GM23248 (cell line): Measurements from ENCODE around the gene GALNT17. TPM values are rescaled to one million over a fixed set of nuclear protein-coding genes. Genes with fewer than 3 reads are reported as not detected.

Experiments used
- DNase-seq: peaks from one replicate; pipeline ENCODE4 v3.0.0-alpha.2; 2015
- H2AFZ ChIP-seq: fragments of 200-600 bp; sonication (generic); 2 replicates; pipeline ENCODE4 v1.6.1; 2016; ENCODE audit warnings: antibody characterized with exemption
- H3F3A ChIP-seq: fragments of 200-600 bp; sonication (generic); 2 replicates; pipeline ENCODE4 v1.6.1; 2016; ENCODE audit warnings: mild to moderate bottlenecking, antibody characterized with exemption, mixed run types; ENCODE audit not compliant: insufficient read depth
- H3K27ac ChIP-seq: fragments of 200-600 bp; sonication (generic); 2 replicates; pipeline ENCODE4 v1.5.1; 2016; ENCODE audit warnings: mild to moderate bottlenecking
- H3K27me3 ChIP-seq: fragments of 200-600 bp; sonication (generic); replicated peaks from 2 replicates; pipeline ENCODE4 v1.6.1; 2016; ENCODE audit warnings: mild to moderate bottlenecking; ENCODE audit not compliant: insufficient read depth
- H3K36me3 ChIP-seq: fragments of 200-600 bp; sonication (generic); 2 replicates; pipeline ENCODE4 v1.6.1; 2016; ENCODE audit warnings: low read depth, mild to moderate bottlenecking
- H3K4me1 ChIP-seq: fragments of 200-600 bp; sonication (generic); 2 replicates; pipeline ENCODE4 v1.6.1; 2016; ENCODE audit warnings: mild to moderate bottlenecking; ENCODE audit not compliant: insufficient read depth
- H3K4me2 ChIP-seq: fragments of 200-600 bp; sonication (generic); one replicate; pipeline ENCODE4 v1.6.1; 2016; ENCODE audit warnings: mild to moderate bottlenecking; ENCODE audit not compliant: unreplicated experiment
- H3K4me3 ChIP-seq: fragments of 200-600 bp; sonication (generic); 2 replicates; pipeline ENCODE4 v1.5.1; 2016; ENCODE audit warnings: mild to moderate bottlenecking
- H3K79me2 ChIP-seq: fragments of 200-600 bp; sonication (generic); 2 replicates; pipeline ENCODE4 v1.6.1; 2016; ENCODE audit warnings: mild to moderate bottlenecking; ENCODE audit not compliant: insufficient read depth
- H3K9ac ChIP-seq: fragments of 200-600 bp; sonication (generic); 2 replicates; pipeline ENCODE4 v1.6.1; 2016; ENCODE audit warnings: mild to moderate bottlenecking
- H3K9me2 ChIP-seq: fragments of 200-600 bp; sonication (generic); 2 replicates; pipeline ENCODE4 v1.6.1; 2016; ENCODE audit warnings: mixed run types, mild to moderate bottlenecking, moderate library complexity; ENCODE audit not compliant: insufficient read depth
- H3K9me3 ChIP-seq: fragments of 200-600 bp; sonication (generic); one replicate; pipeline ENCODE4 v1.6.1; 2017; ENCODE audit warnings: low read depth
- H4K20me1 ChIP-seq: fragments of 200-600 bp; sonication (generic); 2 replicates; pipeline ENCODE4 v1.6.0; 2016; ENCODE audit not compliant: insufficient read depth
- EZH2 ChIP-seq: fragments of 200-600 bp; sonication (generic); IDR thresholded peaks from 2 replicates; pipeline ENCODE4 v1.6.1; 2018; ENCODE audit warnings: antibody characterized with exemption, mild to moderate bottlenecking; ENCODE audit not compliant: insufficient read depth, poor library complexity, severe bottlenecking
- EZH2phosphoT487 ChIP-seq: fragments of 200-600 bp; sonication (generic); IDR thresholded peaks from 2 replicates; pipeline ENCODE4 v1.6.1; 2018; ENCODE audit warnings: antibody characterized with exemption, moderate library complexity, mild to moderate bottlenecking, low read depth; ENCODE audit not compliant: insufficient read depth
- WGBS, 2 experiments: methylation state at CpG; one replicate each; pipeline ENCODE4 v1.1.6; 2015 to 2017; ENCODE audit warnings: low lambda C conversion rate in 2 of 2, low coverage in 1 of 2; ENCODE audit errors: missing lambda C conversion rate in 2 of 2; 5-methylcytosine and 5-hydroxymethylcytosine counted together
- in situ Hi-C: fragments of 300-500 bp; cut with MboI; formaldehyde crosslinking; loops from 2 replicates; pipeline ENCODE4 v1.15.0; 2020
- polyA plus RNA-seq: library from polyadenylated mRNA; unstranded; fragments of >200 nt; fragmentation: Nextera tagmentation; extraction: Ambion mirVana; gene quantifications from 2 replicates; pipeline ENCODE4 v1.2.1, GENCODE V29; 2016
- total RNA-seq: library from RNA; depleted of rRNA; stranded (reverse); fragments of >200 nt; shearing (Covaris generic); gene quantifications from 2 replicates; pipeline ENCODE4 v1.2.3, GENCODE V29; 2014

GALNT17 gene
- total and polyA plus RNA-seq, 2 experiments from 2014 or later: not detected

GRCh38 chr7:71712653-71713180 lies 580.8 kb downstream of the GALNT17 start:
- TF ChIP-seq EZH2phosphoT487: no peak
- no peak for TF ChIP-seq EZH2
- Histone ChIP-seq H3K4me1 (no peaks in the 10 kb centered on the region), H3K27ac (no peak overlapping the region), H3K36me3 (no peaks in the 10 kb centered on the region), H3K9ac (no peak overlapping the region), H3K79me2 (no peaks in the 10 kb centered on the region), H3K9me2 (no peaks in the 10 kb centered on the region), H3K27me3 (no peaks in the 10 kb centered on the region), H3K4me3 (no peak overlapping the region), H3F3A (no peaks in the 10 kb centered on the region), H2AFZ (no peak overlapping the region), H4K20me1 (no peaks in the 10 kb centered on the region), H3K9me3 (no peaks in the 10 kb centered on the region), H3K4me2 (no peak overlapping the region)
- 49 to 52% methylated on average over 9 of the region's 9 CpGs for WGBS, 2 experiments
- DNase-seq: no peak
- in situ Hi-C loops: no loop called here

GRCh38 chr7:71716690-71717089 lies 584.7 kb downstream of the GALNT17 start:
- WGBS, 2 experiments: 2 to 3% methylated on average over 3 of the region's 3 CpGs
- Histone ChIP-seq H3K9me3 (no peaks in the 10 kb centered on the region), H3K27me3 (no peaks in the 10 kb centered on the region), H3K9ac (no peak overlapping the region), H3K36me3 (no peaks in the 10 kb centered on the region), H4K20me1 (no peaks in the 10 kb centered on the region), H3K4me1 (no peaks in the 10 kb centered on the region), H3F3A (no peaks in the 10 kb centered on the region), H3K27ac (no peak overlapping the region), H3K79me2 (no peaks in the 10 kb centered on the region), H3K9me2 (no peaks in the 10 kb centered on the region), H2AFZ (no peak overlapping the region), H3K4me2 (no peak overlapping the region), H3K4me3 (no peak overlapping the region)
- no peak for DNase-seq
- in situ Hi-C loops: no loop called here
- TF ChIP-seq EZH2 (no peak), EZH2phosphoT487 (no peak)

- H2AFZ ChIP-seq: no peak overlapping the region
- no peak for TF ChIP-seq EZH2phosphoT487
- H3K4me2 ChIP-seq: no peak overlapping the region
- H3K27me3 ChIP-seq: no peaks in the 10 kb centered on the region
- H3F3A ChIP-seq: no peaks in the 10 kb centered on the region
- in situ Hi-C loops: no loop called here
- H3K4me1 ChIP-seq: no peaks in the 10 kb centered on the region
- no peak overlapping the region for H3K4me3 ChIP-seq
- H3K79me2 ChIP-seq: no peaks in the 10 kb centered on the region
- WGBS, 2 experiments: 48 to 52% methylated on average over 6 of the region's 6 CpGs
- H3K36me3 ChIP-seq: no peaks in the 10 kb centered on the region
- H3K9me2 ChIP-seq: no peaks in the 10 kb centered on the region
- no peak overlapping the region for H3K27ac ChIP-seq
- H3K9ac ChIP-seq: no peak overlapping the region
- DNase-seq: no peak
- H4K20me1 ChIP-seq: no peaks in the 10 kb centered on the region
- H3K9me3 ChIP-seq: no peaks in the 10 kb centered on the region
Observed at GRCh38 chr7:71718563-71718962, 586.6 kb downstream of the GALNT17 start.

GRCh38 chr7:71721742-71722141 lies 589.8 kb downstream of the GALNT17 start:
- no peak overlapping the region for H3K4me3 ChIP-seq
- in situ Hi-C loops: no loop called here
- no peaks in the 10 kb centered on the region for H3K36me3 ChIP-seq
- H2AFZ ChIP-seq: no peak overlapping the region
- no peak overlapping the region for H3K27ac ChIP-seq
- H3F3A ChIP-seq: no peaks in the 10 kb centered on the region
- WGBS, 2 experiments: 14 to 18% methylated on average over 3 of the region's 3 CpGs
- H3K9me2 ChIP-seq: no peaks in the 10 kb centered on the region
- no peak overlapping the region for H3K4me2 ChIP-seq
- H3K9ac ChIP-seq: no peak overlapping the region
- no peak for DNase-seq
- no peaks in the 10 kb centered on the region for H4K20me1 ChIP-seq
- no peaks in the 10 kb centered on the region for H3K4me1 ChIP-seq
- H3K9me3 ChIP-seq: no peaks in the 10 kb centered on the region
- TF ChIP-seq EZH2phosphoT487: no peak
- TF ChIP-seq EZH2: no peak
- no peaks in the 10 kb centered on the region for H3K79me2 ChIP-seq
- H3K27me3 ChIP-seq: no peaks in the 10 kb centered on the region

GRCh38 chr7:71723859-71724258 lies 591.9 kb downstream of the GALNT17 start:
- Histone ChIP-seq H3K9ac (no peak overlapping the region), H3K4me1 (no peaks in the 10 kb centered on the region), H3K79me2 (no peaks in the 10 kb centered on the region), H4K20me1 (no peaks in the 10 kb centered on the region), H3K9me3 (no peaks in the 10 kb centered on the region), H3K27me3 (no peaks in the 10 kb centered on the region), H3K27ac (no peak overlapping the region), H3K9me2 (no peaks in the 10 kb centered on the region), H2AFZ (no peak overlapping the region), H3K36me3 (no peaks in the 10 kb centered on the region), H3F3A (no peaks in the 10 kb centered on the region), H3K4me3 (no peak overlapping the region), H3K4me2 (no peak overlapping the region)
- DNase-seq: no peak
- TF ChIP-seq EZH2 (no peak), EZH2phosphoT487 (no peak)
- in situ Hi-C loops: no loop called here
- 16 to 19% methylated on average over 7 of the region's 7 CpGs for WGBS, 2 experiments
